ENCODE results near the gene ERAP2.
"Not testable (repeated sequence)": the region's sequence is repeated elsewhere in the genome, so short reads cannot be mapped to it uniquely, and the experiment has no call there.

Gene ERAP2

GRCh38 chr5:96863114-96863513 lies 13.2 kb upstream of the ERAP2 start:
- ATAC-seq (no peak), DNase-seq (no peak)

- DNase-seq (no peak), ATAC-seq (no peak)
Measured at GRCh38 chr5:96863949-96864584, 12.2 kb upstream of the ERAP2 start.

- DNase-seq (no peak), ATAC-seq (no peak)
Measured at GRCh38 chr5:96864922-96865530, 11.3 kb upstream of the ERAP2 start.

- ATAC-seq (peak; percentile 83), DNase-seq (no peak)
Measured at GRCh38 chr5:96868603-96869371, 7.5 kb upstream of the ERAP2 start.

GRCh38 chr5:96869372-96869641 lies 7.0 kb upstream of the ERAP2 start:
- no peak for DNase-seq
- no peak for ATAC-seq

- peak; percentile 77 for ATAC-seq
- peak; percentile 35 for DNase-seq
Measured at GRCh38 chr5:96870094-96871026, 5.9 kb upstream of the ERAP2 start.

GRCh38 chr5:96871027-96871399 lies 5.3 kb upstream of the ERAP2 start:
- ATAC-seq = no peak

GRCh38 chr5:96871686-96872085 lies 4.6 kb upstream of the ERAP2 start:
- DNase-seq (no peak), ATAC-seq (no peak)

More at GRCh38 chr5:96871027-96871399, 5.3 kb upstream of the ERAP2 start:
- DNase-seq = no peak

- ATAC-seq (no peak), DNase-seq (no peak)
Measured at GRCh38 chr5:96873449-96873848, 2.9 kb upstream of the ERAP2 start.

- no peak for ATAC-seq
- no peak for DNase-seq
Measured at GRCh38 chr5:96874631-96875030, 1.7 kb upstream of the ERAP2 start.

GRCh38 chr5:96875791-96876291 lies 459 bp upstream of the ERAP2 start:
- peak; percentile 39 for DNase-seq
- peak; percentile 85 for ATAC-seq

GRCh38 chr5:96876977-96877469 lies 723 bp downstream of the ERAP2 start:
- ATAC-seq, DNase-seq: not testable (repeated sequence)

GRCh38 chr5:96879665-96880064 lies 3.4 kb downstream of the ERAP2 start:
- ATAC-seq (no peak), DNase-seq (no peak)

- no peak for DNase-seq
Measured at GRCh38 chr5:96880444-96881164, 4.3 kb downstream of the ERAP2 start.

GRCh38 chr5:96881511-96882115 lies 5.3 kb downstream of the ERAP2 start:
- DNase-seq (no peak), ATAC-seq (peak; percentile 66)

More at GRCh38 chr5:96880444-96881164, 4.3 kb downstream of the ERAP2 start:
- ATAC-seq = no peak

GRCh38 chr5:96883871-96884270 lies 7.6 kb downstream of the ERAP2 start:
- no peak for ATAC-seq

GRCh38 chr5:96884995-96885394 lies 8.7 kb downstream of the ERAP2 start:
- DNase-seq = no peak
- ATAC-seq = no peak

More at GRCh38 chr5:96883871-96884270, 7.6 kb downstream of the ERAP2 start:
- no peak for DNase-seq

GRCh38 chr5:96885518-96886338 lies 9.4 kb downstream of the ERAP2 start:
- peak; percentile 80 for ATAC-seq

GRCh38 chr5:96893342-96893741 lies 17.0 kb downstream of the ERAP2 start:
- ATAC-seq (peak; percentile 75), DNase-seq (no peak)

More at GRCh38 chr5:96885518-96886338, 9.4 kb downstream of the ERAP2 start:
- DNase-seq = no peak

- ATAC-seq (peak; percentile 51), DNase-seq (no peak)
Measured at GRCh38 chr5:96896276-96896675, 20.0 kb downstream of the ERAP2 start.

Measured in stimulated activated naive CD8-positive, alpha-beta T cell treated with anti-CD3 and anti-CD28 coated beads, Interleukin-15, Interleukin-2, amounts not matched to agents 100 U/mL and 50 U/mL, for 24 hours (primary cell).